ENCODE data around the gene GAPT.
"Not testable (repeated sequence)": the region's sequence is repeated elsewhere in the genome, so short reads cannot be mapped to it uniquely, and the experiment has no call there.

GAPT gene

DNA sequence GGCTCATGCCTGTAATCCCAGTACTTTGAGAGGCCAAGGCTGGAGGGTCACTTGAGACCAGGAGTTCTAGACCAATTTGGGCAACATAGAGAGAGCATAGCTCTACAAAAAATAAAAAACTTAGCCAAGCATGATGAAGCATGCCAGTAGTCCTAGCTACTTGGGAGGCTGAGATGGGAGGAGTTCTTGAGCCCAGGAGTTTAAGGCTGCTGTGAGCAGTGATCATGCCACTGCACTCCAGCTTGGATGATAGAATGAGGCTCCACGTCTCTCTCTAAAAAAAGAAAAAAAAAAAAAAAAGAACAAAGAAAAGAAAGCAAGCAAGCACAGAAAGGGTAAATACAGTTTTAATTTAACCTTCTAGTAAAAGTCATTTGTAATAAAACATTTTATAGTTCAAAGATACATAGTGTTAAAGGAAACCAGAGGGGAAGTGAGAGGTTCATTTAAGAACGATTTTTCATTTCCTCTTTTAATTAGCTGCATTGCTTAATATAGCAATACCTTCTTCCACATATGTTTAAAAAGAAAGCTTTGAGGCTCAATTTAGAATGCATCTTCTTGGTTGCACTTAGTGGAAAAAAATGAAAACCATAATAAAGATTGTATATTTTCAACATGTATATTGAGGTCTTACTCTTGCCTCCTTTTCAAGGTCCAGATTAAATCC lies 14.9 kb downstream of the GAPT start:
- DNase-seq, result no peak

DNA sequence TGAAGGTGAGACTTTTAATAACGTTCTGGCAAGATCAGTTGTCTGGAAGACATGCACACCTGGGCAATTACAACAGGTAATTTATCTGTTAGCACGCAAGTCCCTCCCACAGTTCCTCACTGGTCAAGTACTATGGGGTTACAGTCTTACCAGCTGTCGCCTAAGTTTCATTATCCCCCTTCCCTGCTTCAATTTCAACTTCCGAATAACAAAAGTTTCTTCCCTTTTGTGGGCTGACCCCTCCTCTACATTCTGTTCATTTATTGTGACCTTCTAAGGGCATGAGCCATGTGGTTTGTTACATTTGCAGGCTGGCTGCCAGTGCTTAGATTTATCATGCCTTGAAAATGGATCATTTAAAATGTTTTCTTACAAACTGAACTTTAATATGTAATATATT lies 16.5 kb downstream of the GAPT start:
- no peak for DNase-seq

DNA sequence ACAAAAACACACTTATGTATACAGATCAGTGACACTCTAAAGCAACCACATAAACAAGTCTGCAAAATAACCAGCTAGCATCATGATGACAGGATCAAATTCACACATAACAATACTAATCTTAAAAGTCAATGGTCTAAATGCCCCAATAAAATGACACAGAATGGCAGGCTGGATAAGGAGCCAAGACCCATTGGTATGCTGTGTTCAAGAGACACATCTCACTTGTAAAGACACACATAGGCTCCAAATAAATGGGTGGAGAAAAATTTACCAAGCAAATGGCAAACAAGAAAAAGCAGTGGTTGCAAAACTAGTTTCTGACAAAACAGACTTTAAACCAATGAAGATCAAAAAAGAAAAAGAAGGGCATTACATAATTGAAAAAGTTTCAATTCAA lies 26.0 kb downstream of the GAPT start:
- no peak for DNase-seq

DNA sequence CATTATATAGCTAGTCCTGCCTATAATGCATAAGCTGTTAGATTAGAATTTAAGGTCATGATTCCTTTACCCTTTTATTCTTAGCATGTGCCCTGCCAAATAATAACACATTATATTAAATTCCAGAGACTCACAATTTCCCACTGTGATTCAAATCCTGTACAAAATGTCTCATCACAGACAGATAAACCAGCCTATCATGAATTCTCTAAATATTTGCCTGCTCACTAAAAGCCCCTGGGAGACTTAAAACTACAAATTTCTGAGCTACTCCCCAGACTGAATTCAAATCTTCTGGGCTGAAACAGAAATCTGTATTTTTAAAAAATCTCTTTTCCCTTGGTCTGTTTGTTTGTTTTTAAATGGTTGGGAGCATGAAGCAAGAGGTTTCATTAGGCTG lies 32.7 kb downstream of the GAPT start:
- no peak for DNase-seq

DNA sequence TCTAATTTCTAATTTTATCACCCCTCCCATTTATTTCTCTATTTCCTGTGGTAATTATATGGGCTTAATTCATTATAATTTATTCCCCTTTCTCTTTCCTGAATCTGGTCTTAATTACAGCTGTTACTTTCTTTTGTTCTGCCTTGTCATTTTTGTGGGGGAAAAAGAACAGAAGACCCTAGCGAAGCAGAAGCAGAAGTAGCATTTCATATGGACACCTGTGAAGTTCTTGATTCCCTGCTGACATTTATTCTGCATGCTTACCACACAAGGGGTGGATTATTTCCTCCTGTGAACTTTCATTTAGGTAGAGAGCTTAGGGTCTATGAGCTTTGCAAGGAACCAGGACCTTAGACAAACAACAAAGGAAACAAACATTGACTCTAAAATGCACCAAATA lies 33.3 kb downstream of the GAPT start:
- no peak for DNase-seq

DNA sequence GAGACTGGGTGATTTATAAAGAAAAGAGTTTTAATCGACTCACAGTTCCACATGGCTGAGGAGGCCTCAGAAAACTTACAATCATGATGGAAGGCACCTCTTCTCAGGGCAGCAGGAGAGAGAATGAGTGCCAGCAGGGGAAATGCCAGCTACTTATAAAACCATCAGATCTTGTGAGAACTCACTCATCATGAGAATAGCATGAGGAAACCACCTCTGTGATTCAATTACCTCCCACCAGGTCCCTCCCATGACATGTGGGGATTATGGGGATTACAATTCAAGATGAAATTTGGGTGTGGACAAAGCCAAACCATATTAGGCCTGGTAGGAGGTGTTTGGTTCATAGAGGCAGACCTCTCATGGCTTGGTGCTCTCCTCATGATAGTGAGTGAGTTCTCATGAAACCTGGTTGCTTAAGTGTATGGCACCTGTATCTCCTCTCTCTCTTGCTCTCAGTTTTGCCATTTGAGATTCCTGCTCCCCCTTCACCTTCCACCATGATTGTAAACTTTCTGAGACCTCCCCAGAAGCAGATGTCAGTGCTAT lies 39.8 kb downstream of the GAPT start:
- no peak for DNase-seq

DNA sequence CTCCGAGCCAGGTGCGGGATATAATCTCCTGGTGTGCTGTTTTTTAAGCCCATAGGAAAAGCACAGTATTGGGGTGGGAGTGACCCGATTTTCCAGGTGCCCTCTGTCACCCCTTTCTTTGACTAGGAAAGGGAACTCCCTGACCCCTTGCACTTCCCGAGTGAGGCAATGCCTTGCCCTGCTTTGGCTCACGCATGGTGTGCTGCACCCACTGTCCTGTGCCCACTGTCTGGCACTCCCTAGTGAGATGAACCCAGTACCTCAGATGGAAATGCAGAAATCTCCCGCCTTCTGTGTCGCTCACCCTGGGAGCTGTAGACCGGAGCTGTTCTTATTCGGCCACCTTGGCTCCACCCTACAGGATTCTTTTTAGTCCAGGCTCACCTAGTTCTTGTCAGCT lies 50.7 kb downstream of the GAPT start:
- DNase-seq, result not testable (repeated sequence)

DNA sequence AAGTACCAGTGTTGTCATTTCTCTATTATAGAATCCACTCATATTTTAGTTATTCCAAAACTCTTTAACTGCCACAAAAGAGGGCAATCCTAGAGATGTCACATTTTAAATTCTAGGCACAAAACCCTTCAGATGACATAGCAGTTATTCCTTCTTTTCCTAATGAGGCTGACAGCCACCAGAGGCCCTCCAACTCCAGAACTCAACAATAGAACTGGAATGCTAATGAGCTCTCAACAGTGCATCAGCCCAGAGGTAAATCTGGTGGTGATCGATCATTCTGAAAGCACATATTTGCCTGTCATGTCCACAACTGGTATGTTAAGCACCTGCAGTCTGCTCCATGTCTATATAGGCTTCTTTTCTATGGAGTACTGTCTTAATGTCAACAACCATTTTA lies 51.5 kb downstream of the GAPT start:
- DNase-seq, result no peak

DNA sequence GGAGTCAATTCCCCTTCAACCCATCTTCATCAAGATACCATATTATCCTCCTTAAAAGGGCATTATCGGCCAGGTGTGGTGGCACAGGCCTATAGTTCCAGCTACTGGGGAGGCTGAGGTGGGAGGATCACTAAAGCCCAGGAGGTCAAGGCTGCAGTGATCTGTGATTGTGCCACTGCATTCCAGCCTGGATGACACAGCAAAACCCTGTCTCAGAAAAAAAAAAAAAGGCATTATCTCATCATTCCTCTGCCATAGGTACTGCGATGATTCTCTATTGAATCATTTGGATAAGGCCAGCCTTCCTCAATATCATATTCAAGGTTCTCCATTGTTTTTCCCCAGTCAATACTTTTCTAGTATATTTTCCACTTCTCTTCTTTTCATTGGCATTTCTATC lies 52.5 kb downstream of the GAPT start:
- DNase-seq, result no peak

DNA sequence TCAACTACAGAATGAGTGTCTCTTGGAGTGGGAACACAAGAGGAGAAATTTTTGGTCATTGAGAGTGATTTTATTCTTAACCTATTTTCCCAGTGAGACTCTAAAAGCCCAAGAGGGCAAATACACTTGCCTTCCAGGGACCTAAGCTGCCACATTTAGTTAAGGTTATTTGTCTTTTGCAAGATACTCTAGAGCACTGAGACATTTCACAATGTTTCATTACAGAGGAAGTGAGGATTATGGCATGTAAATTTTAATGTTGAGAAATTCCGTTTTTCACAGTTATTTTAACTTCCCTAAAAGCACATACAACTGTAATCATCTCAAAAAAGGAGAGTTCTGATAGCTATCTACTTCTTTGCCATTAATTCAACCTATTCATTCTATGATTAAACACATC lies 53.0 kb downstream of the GAPT start:
- no peak for DNase-seq

DNA sequence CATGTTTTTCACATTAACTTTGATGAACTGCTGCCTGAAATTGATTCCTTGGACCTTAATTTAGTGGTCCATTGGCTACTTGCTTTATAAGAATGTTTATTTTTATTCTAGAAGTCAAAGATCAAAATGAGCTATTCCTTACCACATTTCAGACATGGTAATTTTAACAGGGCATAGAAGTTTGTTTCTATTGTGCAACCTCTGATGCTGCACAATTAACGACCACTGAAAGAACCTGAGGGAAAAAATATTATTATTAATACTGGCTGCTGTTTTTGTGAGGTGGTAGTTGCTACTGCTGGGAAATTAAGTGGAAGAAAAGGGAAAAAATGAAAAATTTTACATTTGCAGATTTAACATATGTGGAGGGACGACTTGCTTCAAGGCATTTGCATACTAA lies 53.7 kb downstream of the GAPT start:
- DNase-seq, result no peak

DNA sequence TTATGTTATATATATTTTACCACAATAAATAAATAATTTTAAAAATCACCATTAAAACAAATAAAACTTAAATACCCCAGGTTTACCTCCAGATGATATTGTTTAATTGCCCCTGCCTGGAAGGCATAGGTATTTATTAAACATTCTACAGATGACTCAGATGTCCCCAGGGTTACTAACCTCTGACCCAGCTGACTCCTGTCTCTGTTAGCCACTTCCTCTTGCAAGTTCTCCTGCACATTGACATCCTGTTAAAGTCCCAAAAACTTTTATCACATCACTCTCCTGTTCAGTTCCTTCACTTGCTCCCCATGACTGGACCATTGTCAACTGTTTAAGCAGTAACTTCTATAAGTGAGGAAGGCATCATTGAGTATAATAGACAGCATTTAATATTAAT lies 54.7 kb downstream of the GAPT start:
- no peak for DNase-seq

Data from T1000 (cell line).